GM19395 (cell line): ENCODE measurements around the gene DNAJC5G.
"Not testable (repeated sequence)": the region's sequence is repeated elsewhere in the genome, so short reads cannot be mapped to it uniquely, and the experiment has no call there.

Source experiments
- ATAC-seq: cut with Tn5 transposase; IDR thresholded peaks from one replicate; pipeline ENCODE4 v1.9.1; 2021; ENCODE audit warnings: mild to moderate bottlenecking, moderate library complexity; ENCODE audit not compliant: unreplicated experiment

The DNAJC5G gene

GRCh38 chr2:27280826-27281225 lies 5.6 kb downstream of the DNAJC5G start:
- no peak for ATAC-seq

GRCh38 chr2:27281442-27281841 lies 6.2 kb downstream of the DNAJC5G start:
- no peak for ATAC-seq

- no peak for ATAC-seq
Measured at GRCh38 chr2:27281855-27282559, 6.8 kb downstream of the DNAJC5G start, which contains the start of gene TRIM54. Gene TRIM54 (plus strand): TSS chr2:27282429. CDS start chr2:27282732, 303 bp downstream.

- no peak for ATAC-seq
Measured at GRCh38 chr2:27282892-27283291, 7.7 kb downstream of the DNAJC5G start.

DNA sequence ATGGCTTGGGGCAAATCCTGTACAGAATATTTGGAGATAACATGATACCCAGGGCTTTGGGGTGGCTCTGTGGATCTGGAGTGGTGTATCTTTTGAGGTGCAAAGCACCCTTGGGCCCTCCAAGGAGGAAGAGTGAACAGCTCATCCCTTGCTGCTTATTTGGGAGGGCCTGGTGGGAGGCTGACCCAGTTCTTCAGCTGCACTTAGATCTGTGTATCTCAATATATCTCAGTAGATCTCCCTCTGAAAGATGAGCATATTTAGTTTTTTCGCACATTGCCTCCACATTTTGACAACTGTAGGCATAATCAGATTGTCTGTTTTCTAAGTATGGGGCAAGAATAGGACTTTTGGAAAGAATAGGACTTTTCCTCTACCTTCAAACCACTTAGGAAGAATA lies 9.8 kb downstream of the DNAJC5G start:
- no peak for ATAC-seq

- no peak for ATAC-seq
Measured at GRCh38 chr2:27285481-27285880, 10.2 kb downstream of the DNAJC5G start.

- ATAC-seq: no peak
Measured at GRCh38 chr2:27288610-27289009, 13.4 kb downstream of the DNAJC5G start.

GRCh38 chr2:27290549-27290948 lies 15.3 kb downstream of the DNAJC5G start:
- ATAC-seq: no peak

DNA sequence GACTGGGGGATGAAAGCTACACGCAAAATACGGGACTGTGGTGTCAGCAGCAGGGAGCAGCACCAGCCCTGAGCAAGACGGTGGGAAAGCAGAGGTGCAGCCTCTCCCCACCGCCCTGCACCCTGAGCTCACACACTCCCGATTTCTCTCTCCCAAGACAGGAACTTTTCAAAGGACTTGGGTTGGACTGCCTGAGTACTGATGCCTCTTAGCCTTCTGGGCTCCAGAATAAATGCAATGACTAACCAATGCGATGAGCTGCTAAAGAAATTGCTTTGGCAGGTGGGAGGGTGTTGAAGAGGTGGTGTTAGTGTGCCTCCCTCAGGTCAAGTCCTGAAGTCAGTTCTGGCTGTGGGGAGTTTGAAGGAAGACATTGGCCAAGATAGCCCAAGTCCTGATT lies 16.6 kb downstream of the DNAJC5G start:
- ATAC-seq: no peak

- ATAC-seq: no peak
Measured at GRCh38 chr2:27294928-27295327, 19.7 kb downstream of the DNAJC5G start.

- ATAC-seq: no peak
Measured at GRCh38 chr2:27296481-27296880, 21.2 kb downstream of the DNAJC5G start.

DNA sequence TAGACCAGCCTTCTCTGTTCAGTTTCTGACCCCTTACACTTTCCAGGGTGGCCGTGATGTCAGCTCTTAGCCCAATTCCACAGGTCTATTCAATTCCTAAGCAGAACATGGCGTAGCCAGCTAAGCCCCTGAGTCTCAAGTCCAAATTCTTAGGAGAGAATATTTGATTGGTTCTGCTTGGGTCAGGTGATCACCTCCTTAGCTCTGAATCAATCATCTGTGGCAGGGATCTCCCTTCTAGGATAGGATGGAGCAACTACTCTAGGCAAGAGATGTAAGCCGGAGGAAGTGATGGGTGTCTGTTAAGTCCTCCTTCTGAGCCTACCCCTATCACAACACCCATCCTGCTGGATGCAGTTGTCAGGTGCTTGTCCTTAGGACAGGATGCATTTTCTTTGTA lies 22.0 kb downstream of the DNAJC5G start:
- no peak for ATAC-seq

- no peak for ATAC-seq
Measured at GRCh38 chr2:27298391-27299080, 23.3 kb downstream of the DNAJC5G start.

GRCh38 chr2:27300606-27301005 lies 25.4 kb downstream of the DNAJC5G start:
- not testable (repeated sequence) for ATAC-seq

- no peak for ATAC-seq
Measured at GRCh38 chr2:27303093-27304025, 28.1 kb downstream of the DNAJC5G start.

- no peak for ATAC-seq
Measured at GRCh38 chr2:27304488-27305240, 29.4 kb downstream of the DNAJC5G start.

DNA sequence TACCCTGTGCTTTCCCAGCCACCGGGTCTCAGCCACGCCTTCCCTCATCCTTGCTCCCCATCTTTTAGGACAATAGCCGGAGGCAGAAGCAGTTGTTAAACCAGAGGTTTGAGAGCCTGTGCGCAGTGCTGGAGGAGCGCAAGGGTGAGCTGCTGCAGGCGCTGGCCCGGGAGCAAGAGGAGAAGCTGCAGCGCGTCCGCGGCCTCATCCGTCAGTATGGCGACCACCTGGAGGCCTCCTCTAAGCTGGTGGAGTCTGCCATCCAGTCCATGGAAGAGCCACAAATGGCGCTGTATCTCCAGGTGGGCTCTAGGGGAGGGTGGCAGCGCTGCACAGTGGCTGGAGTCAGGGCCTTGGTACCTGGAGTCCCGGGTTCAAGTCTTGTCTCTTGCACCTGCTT lies 30.3 kb downstream of the DNAJC5G start:
- no peak for ATAC-seq

GRCh38 chr2:27306136-27306535 lies 30.9 kb downstream of the DNAJC5G start:
- no peak for ATAC-seq

- no peak for ATAC-seq
Measured at GRCh38 chr2:27306573-27307286, 31.5 kb downstream of the DNAJC5G start.

DNA sequence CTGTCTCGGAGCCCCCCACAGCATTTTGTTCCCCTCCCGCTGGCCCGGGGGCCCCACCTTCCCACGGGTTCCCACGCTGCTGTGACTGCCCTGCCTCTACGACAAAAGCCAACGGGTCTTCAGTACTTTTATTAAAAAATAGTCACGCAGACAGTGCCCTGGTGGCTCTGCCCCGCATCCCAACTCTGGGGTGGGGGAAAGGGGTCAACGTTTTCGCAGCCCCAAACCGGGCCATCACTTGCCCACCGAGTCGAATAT lies 32.0 kb downstream of the DNAJC5G start:
- no peak for ATAC-seq
